NCI-H1417 treated with DMSO at 0.1 percent for 48 hours (cell line): ENCODE measurements around the gene TRIM25.

ENCODE experiments used
- DNase-seq: peaks from one replicate; lab custom pipeline; 2025; lab: John Stamatoyannopoulos, UW

The TRIM25 gene

GRCh38 chr17:56894859-56895455, 18.9 kb downstream of the TRIM25 start:
- no peak for DNase-seq

- no peak for DNase-seq
These were observed 20.3 kb downstream of the TRIM25 start for GRCh38 chr17:56893503-56893902.

GRCh38 chr17:56892333-56892732, 21.5 kb downstream of the TRIM25 start:
- no peak for DNase-seq

GRCh38 chr17:56891751-56892150, 22.1 kb downstream of the TRIM25 start:
- no peak for DNase-seq

- no peak for DNase-seq
These were observed 22.8 kb downstream of the TRIM25 start for GRCh38 chr17:56890906-56891674.

- no peak for DNase-seq
These were observed 23.5 kb downstream of the TRIM25 start for GRCh38 chr17:56890390-56890789.

GRCh38 chr17:56887552-56888467, 26.0 kb downstream of the TRIM25 start:
- DNase-seq, result no peak

GRCh38 chr17:56887105-56887504, 26.7 kb downstream of the TRIM25 start:
- DNase-seq, result no peak

- no peak for DNase-seq
These were observed 27.5 kb downstream of the TRIM25 start for GRCh38 chr17:56886288-56886731.

- DNase-seq, result no peak
These were observed 28.6 kb downstream of the TRIM25 start for GRCh38 chr17:56885312-56885657.

GRCh38 chr17:56884483-56885311, 29.2 kb downstream of the TRIM25 start:
- DNase-seq, result peak; percentile 33

- DNase-seq, result no peak
These were observed 30.2 kb downstream of the TRIM25 start for GRCh38 chr17:56883616-56884015.

- no peak for DNase-seq
These were observed 32.1 kb downstream of the TRIM25 start for GRCh38 chr17:56881685-56882295.

- no peak for DNase-seq
These were observed 33.3 kb downstream of the TRIM25 start for GRCh38 chr17:56880571-56880970.

- no peak for DNase-seq
These were observed 33.7 kb downstream of the TRIM25 start for GRCh38 chr17:56880133-56880532.

GRCh38 chr17:56879280-56879679, 34.6 kb downstream of the TRIM25 start:
- DNase-seq, result no peak

- DNase-seq, result no peak
These were observed 37.1 kb downstream of the TRIM25 start for GRCh38 chr17:56876766-56877179.

- DNase-seq, result no peak
These were observed 43.7 kb downstream of the TRIM25 start for GRCh38 chr17:56870081-56870651.

- DNase-seq, result no peak
These were observed 45.1 kb downstream of the TRIM25 start for GRCh38 chr17:56868716-56869115.

GRCh38 chr17:56867948-56868376, 45.9 kb downstream of the TRIM25 start:
- no peak for DNase-seq

- no peak for DNase-seq
These were observed 47.4 kb downstream of the TRIM25 start for GRCh38 chr17:56866496-56866895.
